NT2/D1 (cell line): ENCODE data around the gene RPS6KA2.

Experiments used
- SUZ12 ChIP-seq: IDR thresholded peaks from 2 replicates; pipeline ENCODE4 v1.6.1; 2011; ENCODE audit not compliant: insufficient read length, insufficient read depth; ENCODE audit errors: extremely low read depth
- YY1 ChIP-seq: IDR thresholded peaks from 2 replicates; pipeline ENCODE4 v1.6.1; 2011; ENCODE audit not compliant: insufficient read length, insufficient read depth

GRCh38 chr6:166623318-166623717 is 3.7 kb downstream of the RPS6KA2 start:
- TF ChIP-seq SUZ12 (no peak), YY1 (no peak)
